PC-3 (cell line): Measurements from ENCODE around the gene CABP1.

ENCODE experiments used
- CTCF ChIP-seq: fragments of 300-600 bp; sonication (generic); conservative IDR thresholded peaks from 2 replicates; pipeline ENCODE4 v1.5.1; 2017; ENCODE audit warnings: antibody characterized with exemption, low read depth, mild to moderate bottlenecking, low read length
- EZH2 ChIP-seq: fragments of 300-600 bp; sonication (generic); IDR thresholded peaks from one replicate; pipeline ENCODE4 v1.6.1; 2017; ENCODE audit warnings: antibody characterized with exemption, mild to moderate bottlenecking, low read length; ENCODE audit not compliant: unreplicated experiment

GRCh38 chr12:120698665-120699064, 58.2 kb downstream of the CABP1 start:
- TF ChIP-seq EZH2 (no peak), CTCF (no peak)
